ENCODE measurements around the gene PHF2.

PHF2 gene

GRCh38 chr9:93630806-93631411 lies 54.5 kb downstream of the PHF2 start:
- Histone ChIP-seq H3K9me3 (ENCODE audit: control insufficient read depth in 2 of 2, low read length in 2 of 2) (peaks cover 5 to 7% of the 10 kb centered on the region in 2 donors), H3K27ac (ENCODE audit: low read length) (no peak overlapping the region), H3K9ac (ENCODE audit: low read length in 2 of 2) (no peak overlapping the region), H3K27me3 (ENCODE audit: control insufficient read depth in 1 of 2, insufficient read depth in 2 of 2, low read length in 2 of 2) (no peaks in the 10 kb centered on the region), H3K4me1 (ENCODE audit: control insufficient read depth, insufficient read depth, low read length) (no peaks in the 10 kb centered on the region), H3K36me3 (ENCODE audit: control insufficient read depth in 2 of 2, insufficient read depth in 2 of 2, low read length in 2 of 2) (peaks cover 21 to 27% of the 10 kb centered on the region in 2 donors), H3K4me3 (ENCODE audit: low read length in 2 of 2) (no peak overlapping the region)

- Histone ChIP-seq H3K4me3 (ENCODE audit: low read length in 2 of 2) (no peak overlapping the region), H3K9me3 (ENCODE audit: control insufficient read depth in 2 of 2, low read length in 2 of 2) (peaks cover 0 to 5% of the 10 kb centered on the region in 2 donors), H3K36me3 (ENCODE audit: control insufficient read depth in 2 of 2, insufficient read depth in 2 of 2, low read length in 2 of 2) (peaks cover 37 to 43% of the 10 kb centered on the region in 2 donors), H3K9ac (ENCODE audit: low read length in 2 of 2) (no peak overlapping the region), H3K27ac (ENCODE audit: low read length) (no peak overlapping the region), H3K27me3 (ENCODE audit: control insufficient read depth in 1 of 2, insufficient read depth in 2 of 2, low read length in 2 of 2) (no peaks in the 10 kb centered on the region), H3K4me1 (ENCODE audit: control insufficient read depth, insufficient read depth, low read length) (no peaks in the 10 kb centered on the region)
These were observed 57.3 kb downstream of the PHF2 start for GRCh38 chr9:93633492-93634221.

GRCh38 chr9:93634311-93635185 lies 58.2 kb downstream of the PHF2 start:
- Histone ChIP-seq H3K9me3 (ENCODE audit: control insufficient read depth in 2 of 2, low read length in 2 of 2) (peaks cover 0 to 5% of the 10 kb centered on the region in 2 donors), H3K27ac (ENCODE audit: low read length) (no peak overlapping the region), H3K36me3 (ENCODE audit: control insufficient read depth in 2 of 2, insufficient read depth in 2 of 2, low read length in 2 of 2) (peaks cover 37 to 45% of the 10 kb centered on the region in 2 donors), H3K27me3 (ENCODE audit: control insufficient read depth in 1 of 2, insufficient read depth in 2 of 2, low read length in 2 of 2) (no peaks in the 10 kb centered on the region), H3K4me1 (ENCODE audit: control insufficient read depth, insufficient read depth, low read length) (no peaks in the 10 kb centered on the region), H3K9ac (ENCODE audit: low read length in 2 of 2) (no peak overlapping the region), H3K4me3 (ENCODE audit: low read length in 2 of 2) (no peak overlapping the region)

GRCh38 chr9:93635186-93636107 lies 59.1 kb downstream of the PHF2 start:
- H3K4me1 ChIP-seq (ENCODE audit: control insufficient read depth, insufficient read depth, low read length) = no peaks in the 10 kb centered on the region
- no peak overlapping the region for H3K9ac ChIP-seq (ENCODE audit: low read length in 2 of 2)
- no peaks in the 10 kb centered on the region for H3K27me3 ChIP-seq (ENCODE audit: control insufficient read depth in 1 of 2, insufficient read depth in 2 of 2, low read length in 2 of 2)
- peaks cover 0 to 5% of the 10 kb centered on the region in 2 donors for H3K9me3 ChIP-seq (ENCODE audit: control insufficient read depth in 2 of 2, low read length in 2 of 2)
- no peak overlapping the region for H3K27ac ChIP-seq (ENCODE audit: low read length)
- no peak overlapping the region for H3K4me3 ChIP-seq (ENCODE audit: low read length in 2 of 2)
- peaks cover 34 to 44% of the 10 kb centered on the region in 2 donors for H3K36me3 ChIP-seq (ENCODE audit: control insufficient read depth in 2 of 2, insufficient read depth in 2 of 2, low read length in 2 of 2)

- no peak overlapping the region for H3K27ac ChIP-seq (ENCODE audit: low read length)
- H3K9ac ChIP-seq (ENCODE audit: low read length in 2 of 2) = no peak overlapping the region
- no peaks in the 10 kb centered on the region for H3K27me3 ChIP-seq (ENCODE audit: control insufficient read depth in 1 of 2, insufficient read depth in 2 of 2, low read length in 2 of 2)
- peaks cover 0 to 5% of the 10 kb centered on the region in 2 donors for H3K9me3 ChIP-seq (ENCODE audit: control insufficient read depth in 2 of 2, low read length in 2 of 2)
- peaks cover 32 to 37% of the 10 kb centered on the region in 2 donors for H3K36me3 ChIP-seq (ENCODE audit: control insufficient read depth in 2 of 2, insufficient read depth in 2 of 2, low read length in 2 of 2)
- no peaks in the 10 kb centered on the region for H3K4me1 ChIP-seq (ENCODE audit: control insufficient read depth, insufficient read depth, low read length)
- no peak overlapping the region for H3K4me3 ChIP-seq (ENCODE audit: low read length in 2 of 2)
These were observed 59.8 kb downstream of the PHF2 start for GRCh38 chr9:93636172-93636661.

- Histone ChIP-seq H3K4me3 (ENCODE audit: low read length in 2 of 2) (no peak overlapping the region), H3K27ac (ENCODE audit: low read length) (no peak overlapping the region), H3K4me1 (ENCODE audit: control insufficient read depth, insufficient read depth, low read length) (no peaks in the 10 kb centered on the region), H3K27me3 (ENCODE audit: control insufficient read depth in 1 of 2, insufficient read depth in 2 of 2, low read length in 2 of 2) (no peaks in the 10 kb centered on the region), H3K9me3 (ENCODE audit: control insufficient read depth in 2 of 2, low read length in 2 of 2) (peaks cover 0 to 5% of the 10 kb centered on the region in 2 donors), H3K36me3 (ENCODE audit: control insufficient read depth in 2 of 2, insufficient read depth in 2 of 2, low read length in 2 of 2) (peaks cover 32 to 34% of the 10 kb centered on the region in 2 donors), H3K9ac (ENCODE audit: low read length in 2 of 2) (no peak overlapping the region)
These were observed 60.3 kb downstream of the PHF2 start for GRCh38 chr9:93636667-93637066.

GRCh38 chr9:93637886-93638285 lies 61.5 kb downstream of the PHF2 start:
- no peaks in the 10 kb centered on the region for H3K27me3 ChIP-seq (ENCODE audit: control insufficient read depth in 1 of 2, insufficient read depth in 2 of 2, low read length in 2 of 2)
- H3K9ac ChIP-seq (ENCODE audit: low read length in 2 of 2) = no peak overlapping the region
- peaks cover 0 to 5% of the 10 kb centered on the region in 2 donors for H3K9me3 ChIP-seq (ENCODE audit: control insufficient read depth in 2 of 2, low read length in 2 of 2)
- H3K27ac ChIP-seq (ENCODE audit: low read length) = no peak overlapping the region
- peaks cover 1% of the 10 kb centered on the region for H3K4me1 ChIP-seq (ENCODE audit: control insufficient read depth, insufficient read depth, low read length)
- H3K36me3 ChIP-seq (ENCODE audit: control insufficient read depth in 2 of 2, insufficient read depth in 2 of 2, low read length in 2 of 2) = peaks cover 22 to 24% of the 10 kb centered on the region in 2 donors
- H3K4me3 ChIP-seq (ENCODE audit: low read length in 2 of 2) = no peak overlapping the region

GRCh38 chr9:93640027-93640426 lies 63.6 kb downstream of the PHF2 start:
- H3K9ac ChIP-seq (ENCODE audit: low read length in 2 of 2) = no peak overlapping the region
- H3K4me1 ChIP-seq (ENCODE audit: control insufficient read depth, insufficient read depth, low read length) = peaks cover 5% of the 10 kb centered on the region
- H3K36me3 ChIP-seq (ENCODE audit: control insufficient read depth in 2 of 2, insufficient read depth in 2 of 2, low read length in 2 of 2) = peaks cover 25 to 26% of the 10 kb centered on the region in 2 donors
- no peak overlapping the region for H3K27ac ChIP-seq (ENCODE audit: low read length)
- no peaks in the 10 kb centered on the region for H3K27me3 ChIP-seq (ENCODE audit: control insufficient read depth in 1 of 2, insufficient read depth in 2 of 2, low read length in 2 of 2)
- peaks cover 0 to 5% of the 10 kb centered on the region in 2 donors for H3K9me3 ChIP-seq (ENCODE audit: control insufficient read depth in 2 of 2, low read length in 2 of 2)
- H3K4me3 ChIP-seq (ENCODE audit: low read length in 2 of 2) = no peak overlapping the region

- H3K27me3 ChIP-seq (ENCODE audit: control insufficient read depth in 1 of 2, insufficient read depth in 2 of 2, low read length in 2 of 2) = no peaks in the 10 kb centered on the region
- peaks cover 13 to 30% of the 10 kb centered on the region in 2 donors for H3K36me3 ChIP-seq (ENCODE audit: control insufficient read depth in 2 of 2, insufficient read depth in 2 of 2, low read length in 2 of 2)
- no peaks in the 10 kb centered on the region for H3K9me3 ChIP-seq (ENCODE audit: control insufficient read depth in 2 of 2, low read length in 2 of 2)
- peaks cover 5% of the 10 kb centered on the region for H3K4me1 ChIP-seq (ENCODE audit: control insufficient read depth, insufficient read depth, low read length)
- H3K27ac ChIP-seq (ENCODE audit: low read length) = no peak overlapping the region
- no peak overlapping the region for H3K4me3 ChIP-seq (ENCODE audit: low read length in 2 of 2)
- H3K9ac ChIP-seq (ENCODE audit: low read length in 2 of 2) = no peak overlapping the region
These were observed 66.6 kb downstream of the PHF2 start for GRCh38 chr9:93642961-93643360.

Data from stomach smooth muscle (tissue), 2 donors.